Activated T-cell treated with anti-CD3 and anti-CD28 coated beads for 4 hours (primary cell): ENCODE data around the gene TOMM6.

ENCODE experiments used
- DNase-seq: peaks from one replicate; pipeline ENCODE4 v3.0.0-alpha.2; 2020

TOMM6 gene

GRCh38 chr6:41826343-41827022 is 39.0 kb downstream of the TOMM6 start:
- DNase-seq, result no peak

GRCh38 chr6:41832263-41832662 is 44.8 kb downstream of the TOMM6 start:
- no peak for DNase-seq

GRCh38 chr6:41836022-41836659 is 48.6 kb downstream of the TOMM6 start:
- no peak for DNase-seq

GRCh38 chr6:41836660-41837052 is 49.2 kb downstream of the TOMM6 start:
- no peak for DNase-seq
